ENCODE measurements around the gene C1orf87.
A peak's percentile ranks its signal among the peaks of the same experiment; 100 is the strongest.

C1orf87 gene

DNA sequence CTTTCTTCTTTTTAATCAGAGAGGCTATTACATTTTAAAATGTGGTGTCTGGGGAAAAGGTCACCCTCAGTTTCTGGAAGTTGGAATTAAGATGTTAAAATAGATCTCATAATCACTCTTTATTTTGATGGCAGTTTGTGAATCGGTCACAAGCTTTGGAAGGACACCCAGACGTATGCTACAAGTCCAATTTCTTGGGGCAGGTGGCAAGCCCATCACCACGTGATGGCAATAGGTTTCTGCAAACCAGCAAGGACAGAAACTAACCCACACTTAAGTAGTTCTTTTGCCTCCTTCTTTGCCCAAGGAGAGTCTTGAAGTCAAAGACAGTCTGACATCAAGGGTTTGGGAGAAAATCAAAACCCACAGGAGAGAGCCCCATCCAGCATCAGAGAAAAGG is 72.9 kb downstream of the C1orf87 start:
- H3K27me3 ChIP-seq (ENCODE audit: insufficient read depth, low read length) = no peaks in the 10 kb centered on the region
- no peaks in the 10 kb centered on the region for H3K9me3 ChIP-seq (ENCODE audit: low read length)
- no peaks in the 10 kb centered on the region for H3K36me3 ChIP-seq (ENCODE audit: insufficient read depth, low read length)
- H3K4me3 ChIP-seq (ENCODE audit: low read length) = no peak overlapping the region
- peaks cover 14% of the 10 kb centered on the region for H3K4me1 ChIP-seq (ENCODE audit: insufficient read depth, low read length)
- no peak overlapping the region for H2AFZ ChIP-seq (ENCODE audit: low read depth, low read length)

DNA sequence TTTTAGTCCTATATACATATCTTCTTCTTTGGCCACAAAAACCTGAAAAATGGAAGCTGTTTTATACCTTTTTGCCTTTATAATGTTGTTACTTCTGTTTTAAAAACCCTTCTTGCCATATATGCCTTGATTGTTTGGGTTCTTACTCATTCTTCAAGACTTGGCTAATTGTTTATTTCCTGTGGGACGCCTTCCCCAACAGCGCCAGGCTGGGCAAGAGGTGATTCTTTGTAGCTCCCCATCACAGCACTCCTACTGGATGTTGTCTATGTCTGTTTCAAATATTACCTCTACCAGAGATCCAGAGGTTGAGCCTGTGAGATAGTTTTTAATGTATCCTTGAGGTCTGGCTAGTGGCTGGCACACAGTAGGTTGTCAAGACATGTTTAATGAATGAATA is 73.8 kb downstream of the C1orf87 start:
- Histone ChIP-seq H2AFZ (ENCODE audit: low read depth, low read length) (no peak overlapping the region), H3K36me3 (ENCODE audit: insufficient read depth, low read length) (no peaks in the 10 kb centered on the region), H3K4me1 (ENCODE audit: insufficient read depth, low read length) (peaks cover 14% of the 10 kb centered on the region), H3K27me3 (ENCODE audit: insufficient read depth, low read length) (no peaks in the 10 kb centered on the region), H3K4me3 (ENCODE audit: low read length) (no peak overlapping the region), H3K9me3 (ENCODE audit: low read length) (no peaks in the 10 kb centered on the region)

DNA sequence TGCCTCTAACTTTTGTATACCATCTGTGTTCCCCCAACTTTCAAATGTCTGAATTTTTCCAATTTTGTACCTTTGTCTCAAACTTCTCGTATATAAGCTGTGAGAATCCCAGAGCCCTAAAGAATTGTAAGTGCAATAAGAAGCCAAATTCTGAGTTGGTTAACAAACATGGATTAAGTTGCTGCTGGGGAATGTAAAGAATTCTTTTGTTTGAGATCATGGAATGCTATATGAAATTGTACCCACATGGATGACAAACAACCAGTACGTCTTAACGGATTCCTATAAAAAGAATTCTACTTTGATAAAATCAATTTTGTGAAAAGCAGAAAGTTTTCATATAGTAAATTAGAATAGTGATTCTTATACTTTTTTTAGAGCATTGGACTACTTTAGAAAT is 74.6 kb downstream of the C1orf87 start:
- no peaks in the 10 kb centered on the region for H3K36me3 ChIP-seq (ENCODE audit: insufficient read depth, low read length)
- H3K9me3 ChIP-seq (ENCODE audit: low read length) = no peaks in the 10 kb centered on the region
- no peak overlapping the region for H2AFZ ChIP-seq (ENCODE audit: low read depth, low read length)
- H3K4me3 ChIP-seq (ENCODE audit: low read length) = no peak overlapping the region
- no peaks in the 10 kb centered on the region for H3K27me3 ChIP-seq (ENCODE audit: insufficient read depth, low read length)
- H3K4me1 ChIP-seq (ENCODE audit: insufficient read depth, low read length) = peaks cover 14% of the 10 kb centered on the region

DNA sequence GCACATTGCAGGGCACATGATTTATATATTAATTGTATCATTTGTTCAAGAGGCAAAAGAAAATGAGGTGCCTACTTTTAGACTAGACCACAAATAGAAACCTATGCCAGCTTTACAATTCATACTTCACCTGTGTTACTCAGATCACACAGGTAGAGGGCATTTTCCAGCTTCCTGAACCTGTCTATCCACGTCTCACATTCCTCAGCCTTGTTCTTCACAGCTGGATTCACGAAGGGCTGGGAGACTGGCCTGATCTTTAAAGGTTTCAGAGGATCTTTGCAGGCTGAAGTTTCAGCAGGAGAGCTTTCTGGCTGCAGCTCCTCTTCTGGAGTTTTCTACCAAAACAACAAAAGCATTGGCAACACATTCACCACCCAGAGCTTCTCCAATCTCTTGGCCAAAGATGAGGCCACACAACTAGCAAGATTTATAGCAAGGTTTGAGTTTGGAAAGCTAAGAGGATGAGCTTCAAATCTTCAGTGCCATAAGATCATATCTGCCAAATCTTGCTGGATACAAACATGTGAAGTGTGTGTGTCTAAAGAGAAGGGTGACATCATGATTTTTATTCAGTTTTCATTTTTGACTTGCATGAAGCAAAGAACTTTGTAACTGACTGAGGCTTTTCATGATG is 76.0 kb downstream of the C1orf87 start:
- Histone ChIP-seq H3K4me3 (ENCODE audit: low read length) (no peak overlapping the region), H3K27me3 (ENCODE audit: insufficient read depth, low read length) (no peaks in the 10 kb centered on the region), H3K9me3 (ENCODE audit: low read length) (no peaks in the 10 kb centered on the region), H3K36me3 (ENCODE audit: insufficient read depth, low read length) (no peaks in the 10 kb centered on the region), H2AFZ (ENCODE audit: low read depth, low read length) (no peak overlapping the region), H3K4me1 (ENCODE audit: insufficient read depth, low read length) (peaks cover 14% of the 10 kb centered on the region)

DNA sequence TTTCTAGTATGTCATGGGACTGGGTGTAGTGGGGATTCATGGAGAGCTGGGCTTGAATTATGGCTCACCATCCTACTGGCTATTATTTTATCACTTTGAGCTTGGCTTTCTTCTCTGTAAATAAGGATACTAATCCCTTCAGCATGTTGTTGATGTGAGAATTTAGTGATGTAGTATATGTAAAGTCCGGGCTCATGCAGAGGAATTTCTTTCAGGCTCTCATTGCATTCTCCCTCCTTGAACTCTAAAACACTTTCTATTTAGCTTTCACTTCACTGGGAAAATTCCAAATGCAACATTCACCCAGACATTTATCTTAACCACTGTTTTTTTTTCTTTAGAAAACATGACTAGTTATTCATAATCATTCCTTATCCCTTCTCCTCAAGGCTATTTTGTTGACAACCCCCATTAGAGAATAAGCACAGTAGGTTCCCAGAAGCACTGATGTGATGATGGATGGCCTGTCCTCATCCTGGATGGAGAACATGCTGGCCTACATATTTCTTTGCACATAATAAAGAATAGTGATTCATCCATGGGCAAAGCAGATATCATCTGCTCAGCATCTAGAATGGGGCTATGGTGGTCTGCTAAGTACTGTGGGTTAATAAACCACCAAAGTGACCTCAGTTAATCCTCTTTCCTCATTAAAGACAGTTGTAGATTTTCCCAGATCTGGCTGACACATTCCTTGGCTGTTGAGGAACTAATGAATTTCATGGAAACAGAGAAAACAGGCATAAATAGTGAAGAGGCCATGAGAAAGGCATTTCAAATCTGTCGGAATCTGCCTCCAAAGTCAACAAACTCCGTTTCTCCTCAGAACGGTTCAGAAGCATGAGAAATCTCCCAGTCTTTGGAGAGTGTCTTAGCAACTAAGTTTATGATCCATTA is 79.0 kb downstream of the C1orf87 start:
- H3K4me1 ChIP-seq (ENCODE audit: insufficient read depth, low read length) = peaks cover 14% of the 10 kb centered on the region
- H3K36me3 ChIP-seq (ENCODE audit: insufficient read depth, low read length) = no peaks in the 10 kb centered on the region
- H2AFZ ChIP-seq (ENCODE audit: low read depth, low read length) = no peak overlapping the region
- H3K9me3 ChIP-seq (ENCODE audit: low read length) = no peaks in the 10 kb centered on the region
- H3K4me3 ChIP-seq (ENCODE audit: low read length) = no peak overlapping the region
- no peaks in the 10 kb centered on the region for H3K27me3 ChIP-seq (ENCODE audit: insufficient read depth, low read length)

DNA sequence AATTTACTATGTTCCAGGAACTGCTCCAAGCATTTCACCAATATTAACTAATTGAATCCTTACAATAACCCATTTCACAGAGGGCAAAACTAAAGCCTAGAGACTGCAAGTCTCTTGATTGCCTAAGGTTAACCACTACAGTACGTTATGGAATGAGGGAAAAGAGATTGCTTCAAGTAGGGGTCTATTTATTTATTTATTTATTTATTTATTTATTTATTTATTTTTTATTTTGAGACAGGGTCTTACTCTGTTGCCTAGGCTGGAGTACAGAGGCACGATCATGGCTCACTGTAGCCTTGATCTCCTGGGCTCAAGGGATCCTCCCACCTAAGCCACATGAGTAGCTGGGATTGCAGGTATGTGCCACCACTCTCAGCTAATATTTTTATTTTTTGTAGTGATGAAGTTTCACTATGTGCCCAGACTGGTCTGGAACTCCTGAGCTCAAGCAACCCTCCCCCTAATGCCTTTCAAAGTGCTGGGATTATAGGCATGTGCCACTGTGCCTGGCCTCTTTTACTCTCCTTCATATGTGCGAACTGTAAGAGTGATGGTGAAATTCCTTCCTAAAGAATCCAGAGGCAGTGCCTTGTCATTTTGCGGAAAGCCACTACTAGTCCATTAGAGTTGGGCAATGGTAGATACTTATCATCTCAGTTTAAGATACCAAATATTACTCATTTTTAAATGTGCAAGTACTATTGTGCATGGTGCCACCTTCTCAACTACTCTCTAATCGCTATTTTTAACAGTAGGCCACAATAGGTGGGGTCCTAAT is 81.3 kb downstream of the C1orf87 start:
- H3K27me3 ChIP-seq (ENCODE audit: insufficient read depth, low read length) = no peaks in the 10 kb centered on the region
- H3K4me3 ChIP-seq (ENCODE audit: low read length) = no peak overlapping the region
- H2AFZ ChIP-seq (ENCODE audit: low read depth, low read length) = no peak overlapping the region
- no peaks in the 10 kb centered on the region for H3K36me3 ChIP-seq (ENCODE audit: insufficient read depth, low read length)
- no peaks in the 10 kb centered on the region for H3K9me3 ChIP-seq (ENCODE audit: low read length)
- H3K4me1 ChIP-seq (ENCODE audit: insufficient read depth, low read length) = no peaks in the 10 kb centered on the region

DNA sequence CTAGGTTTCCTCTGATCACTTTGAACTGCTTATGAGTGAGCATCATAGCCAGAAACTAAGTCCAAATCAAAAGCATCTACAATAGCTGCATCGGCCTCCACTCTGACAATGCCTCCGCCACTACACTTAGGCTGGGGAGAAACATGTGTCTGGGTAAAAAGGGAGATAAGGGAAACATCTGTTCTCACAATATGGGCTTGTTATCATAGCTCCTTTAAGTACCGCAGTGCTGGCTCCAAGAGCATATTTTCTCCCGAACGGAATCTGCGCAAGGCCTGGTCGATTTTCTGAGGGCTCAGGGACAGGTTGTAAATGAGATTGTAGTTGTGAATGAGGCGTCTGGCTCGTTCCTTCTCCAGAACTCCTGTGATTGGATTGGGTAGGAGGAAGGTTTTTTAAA is 83.1 kb downstream of the C1orf87 start:
- H3K27me3 ChIP-seq (ENCODE audit: insufficient read depth, low read length) = no peaks in the 10 kb centered on the region

DNA sequence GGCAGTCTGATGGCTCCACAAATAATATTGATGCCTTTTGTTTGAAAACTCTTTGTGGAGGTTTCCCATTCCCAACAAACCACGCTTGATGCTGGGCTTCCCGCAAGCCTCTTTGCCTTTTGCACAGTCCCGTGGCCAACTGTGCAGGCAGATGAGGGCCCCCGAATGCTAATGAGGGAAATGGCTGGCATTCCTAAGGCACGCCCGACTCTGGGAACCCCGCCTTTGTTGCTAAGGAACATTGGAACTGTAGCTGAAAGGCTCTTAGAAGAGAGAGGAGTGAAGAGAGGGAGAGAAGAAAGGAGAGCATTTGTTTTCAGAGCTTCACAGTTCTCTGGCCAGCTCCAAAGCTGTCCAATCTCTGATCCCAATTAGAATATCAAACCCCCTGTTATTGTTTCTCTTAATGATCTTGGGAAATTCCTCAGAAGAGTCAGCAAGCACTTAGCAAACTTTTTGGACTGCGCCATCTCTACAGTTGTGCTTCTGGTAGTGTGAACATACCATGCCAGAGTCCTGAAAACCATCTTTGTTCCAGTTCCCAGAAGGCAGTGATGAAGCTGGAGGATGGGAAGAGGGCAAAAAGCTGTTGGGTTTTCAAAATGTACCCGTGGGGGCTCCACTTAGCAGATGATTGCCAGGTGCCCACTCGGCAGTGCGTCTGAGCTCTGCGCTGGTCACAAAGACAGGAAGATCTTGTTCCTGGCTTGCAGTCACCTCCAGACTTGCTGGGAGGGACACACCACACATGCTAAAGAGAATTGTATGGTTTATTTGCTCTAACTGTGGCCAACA is 86.9 kb downstream of the C1orf87 start:
- Histone ChIP-seq H3K27me3 (ENCODE audit: insufficient read depth, low read length) (no peaks in the 10 kb centered on the region), H3K4me3 (ENCODE audit: low read length) (no peak overlapping the region), H3K9me3 (ENCODE audit: low read length) (no peaks in the 10 kb centered on the region), H3K4me1 (ENCODE audit: insufficient read depth, low read length) (peaks cover 14% of the 10 kb centered on the region), H3K36me3 (ENCODE audit: insufficient read depth, low read length) (no peaks in the 10 kb centered on the region), H2AFZ (ENCODE audit: low read depth, low read length) (peak overlapping the region; percentile 38)

More for the DNA sequence above, 83.1 kb downstream of the C1orf87 start:
- H2AFZ ChIP-seq (ENCODE audit: low read depth, low read length) = no peak overlapping the region
- no peaks in the 10 kb centered on the region for H3K36me3 ChIP-seq (ENCODE audit: insufficient read depth, low read length)
- H3K9me3 ChIP-seq (ENCODE audit: low read length) = no peaks in the 10 kb centered on the region
- H3K4me1 ChIP-seq (ENCODE audit: insufficient read depth, low read length) = peaks cover 14% of the 10 kb centered on the region
- no peak overlapping the region for H3K4me3 ChIP-seq (ENCODE audit: low read length)

DNA sequence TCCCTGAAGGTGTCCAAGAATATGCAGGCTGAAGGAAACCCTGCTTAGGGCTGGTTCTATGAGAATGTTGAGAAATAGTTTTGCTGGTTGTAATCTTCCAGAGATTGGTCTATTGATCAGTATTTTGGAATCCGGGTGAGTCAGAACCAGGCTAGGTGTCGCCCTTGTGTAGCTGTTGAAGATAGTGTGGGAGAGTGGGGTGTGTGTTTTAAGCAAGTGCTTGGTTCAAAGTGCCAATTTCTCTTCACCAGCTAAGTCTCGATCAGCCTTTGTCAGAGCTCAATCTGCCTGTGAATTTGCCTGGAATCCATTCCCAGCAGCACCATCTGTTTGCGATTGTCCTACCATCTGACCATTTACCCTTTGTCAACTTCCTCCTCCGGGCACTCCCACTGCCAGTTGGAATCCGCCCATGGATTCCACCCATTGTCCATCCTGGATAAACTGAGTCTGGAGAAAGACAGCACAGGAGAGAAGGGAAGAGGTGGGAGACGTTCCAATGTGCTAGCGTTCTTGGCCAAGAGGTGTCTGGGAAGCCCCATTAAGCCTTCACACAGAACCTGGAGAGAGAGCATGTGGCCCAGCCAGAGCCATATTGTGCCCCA is 87.6 kb downstream of the C1orf87 start:
- H3K4me1 ChIP-seq (ENCODE audit: insufficient read depth, low read length) = peaks cover 14% of the 10 kb centered on the region
- peak overlapping the region; percentile 38 for H2AFZ ChIP-seq (ENCODE audit: low read depth, low read length)
- no peaks in the 10 kb centered on the region for H3K9me3 ChIP-seq (ENCODE audit: low read length)
- H3K4me3 ChIP-seq (ENCODE audit: low read length) = no peak overlapping the region
- no peaks in the 10 kb centered on the region for H3K36me3 ChIP-seq (ENCODE audit: insufficient read depth, low read length)
- peaks cover 4% of the 10 kb centered on the region for H3K27me3 ChIP-seq (ENCODE audit: insufficient read depth, low read length)

DNA sequence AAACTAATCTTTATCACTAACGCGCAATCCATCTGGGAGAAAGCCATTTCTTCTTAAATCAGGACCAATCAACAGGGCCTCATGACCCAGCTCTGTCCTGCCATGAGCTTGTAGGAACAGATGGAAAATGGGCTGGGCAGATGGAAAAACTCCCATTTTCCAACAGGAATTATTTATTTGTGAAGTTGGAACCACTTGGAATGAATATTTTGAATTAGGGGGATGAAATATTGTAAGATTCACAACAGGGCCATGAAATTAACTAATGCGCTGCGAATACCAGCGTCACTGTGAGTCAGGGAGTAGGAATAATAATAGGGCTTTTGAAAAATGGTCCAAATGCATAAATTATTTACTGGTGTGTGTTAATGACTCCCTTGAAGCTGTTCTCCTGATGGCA is 93.9 kb downstream of the C1orf87 start:
- H3K4me3 ChIP-seq (ENCODE audit: low read length) = no peak overlapping the region
- H3K4me1 ChIP-seq (ENCODE audit: insufficient read depth, low read length) = no peaks in the 10 kb centered on the region
- peaks cover 6% of the 10 kb centered on the region for H3K27me3 ChIP-seq (ENCODE audit: insufficient read depth, low read length)
- H3K9me3 ChIP-seq (ENCODE audit: low read length) = no peaks in the 10 kb centered on the region
- no peaks in the 10 kb centered on the region for H3K36me3 ChIP-seq (ENCODE audit: insufficient read depth, low read length)
- no peak overlapping the region for H2AFZ ChIP-seq (ENCODE audit: low read depth, low read length)

DNA sequence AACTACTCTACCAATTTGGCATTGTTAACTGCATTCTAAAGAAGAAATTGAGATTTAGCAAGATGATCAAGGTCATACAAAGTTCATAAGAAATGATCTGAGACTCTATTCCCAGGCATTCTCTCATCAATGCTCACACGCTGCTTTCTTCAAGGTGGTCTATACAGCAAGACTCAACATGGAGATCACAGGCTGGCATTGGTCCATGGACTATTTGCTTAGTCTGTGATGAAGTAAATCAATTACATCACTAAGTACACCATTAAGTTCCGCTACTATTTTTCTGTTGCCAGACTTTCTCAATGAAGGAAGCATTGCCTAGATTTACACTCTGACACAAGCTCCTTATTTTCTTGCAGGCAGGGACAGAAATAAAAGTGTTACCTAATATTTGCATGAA is 95.1 kb downstream of the C1orf87 start:
- Histone ChIP-seq H3K36me3 (ENCODE audit: insufficient read depth, low read length) (no peaks in the 10 kb centered on the region), H2AFZ (ENCODE audit: low read depth, low read length) (no peak overlapping the region), H3K9me3 (ENCODE audit: low read length) (no peaks in the 10 kb centered on the region), H3K27me3 (ENCODE audit: insufficient read depth, low read length) (peaks cover 6% of the 10 kb centered on the region), H3K4me1 (ENCODE audit: insufficient read depth, low read length) (no peaks in the 10 kb centered on the region), H3K4me3 (ENCODE audit: low read length) (no peak overlapping the region)

DNA sequence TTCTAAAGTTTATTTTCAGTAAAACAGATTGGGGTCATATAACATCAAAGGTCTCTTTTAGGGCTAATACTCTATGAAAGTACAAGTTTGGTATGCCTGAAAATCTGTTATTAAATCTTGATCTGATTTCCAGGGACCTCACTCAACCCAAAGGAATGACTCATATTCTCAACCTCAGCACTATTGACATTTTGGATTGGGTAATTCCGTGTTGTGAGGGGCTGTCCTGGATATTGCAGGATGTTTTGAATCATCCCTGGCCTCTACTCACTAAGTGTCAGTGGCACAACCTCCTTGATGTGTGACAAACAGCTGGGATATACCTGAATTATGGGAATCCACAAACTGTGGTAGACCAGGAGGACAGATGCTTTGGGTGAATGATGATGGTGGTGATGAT is 95.5 kb downstream of the C1orf87 start:
- peaks cover 6% of the 10 kb centered on the region for H3K27me3 ChIP-seq (ENCODE audit: insufficient read depth, low read length)
- H3K36me3 ChIP-seq (ENCODE audit: insufficient read depth, low read length) = no peaks in the 10 kb centered on the region
- no peaks in the 10 kb centered on the region for H3K4me1 ChIP-seq (ENCODE audit: insufficient read depth, low read length)
- H3K4me3 ChIP-seq (ENCODE audit: low read length) = no peak overlapping the region
- H3K9me3 ChIP-seq (ENCODE audit: low read length) = no peaks in the 10 kb centered on the region
- H2AFZ ChIP-seq (ENCODE audit: low read depth, low read length) = no peak overlapping the region

All from neuron (in vitro differentiated cells).